ENCODE measurements around the gene TIMP3. TPM values are rescaled to one million over a fixed set of nuclear protein-coding genes. Genes with fewer than 3 reads are reported as not detected.

The TIMP3 gene
- total RNA-seq, 1 experiment from 2014 or later: 3.3 TPM

DNA sequence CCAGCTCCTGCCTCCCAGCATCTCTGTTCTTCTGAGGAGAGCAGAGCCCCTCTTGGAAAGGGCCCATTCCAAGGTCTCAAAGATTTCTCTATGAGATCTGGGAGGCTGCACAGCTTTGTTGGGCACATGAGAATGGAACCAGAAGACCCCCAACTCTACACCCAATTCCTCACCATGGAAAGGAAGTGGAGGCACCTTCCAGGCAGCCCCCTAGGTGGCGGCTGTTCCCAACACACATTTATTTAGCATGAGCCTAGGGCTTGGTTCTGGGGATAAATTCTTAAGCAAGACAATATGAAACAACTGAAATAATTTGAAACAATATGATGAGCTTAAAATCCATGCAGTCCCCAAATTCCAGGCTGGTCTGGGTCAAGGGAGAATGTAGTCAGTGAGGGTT is 100.4 kb downstream of the TIMP3 start:
- CTCF ChIA-PET: interaction anchor here (0.9 to 2.3 kb wide), 8 partner anchors 16 to 308 kb away, joined by 3 to 14 read pairs (median 4); no protein-coding TSS in a partner anchor
- H3K4me1 Mint-ChIP-seq: no peaks in the 10 kb centered on the region
- TF ChIP-seq FOXP4 (CRISPR knock-in tag; IDR thresholded peaks at IDR 0.05): no peak
- no peak for TF ChIP-seq ARID4B (CRISPR knock-in tag; IDR thresholded peaks at IDR 0.05; ENCODE audit: borderline replicate concordance)
- TF ChIP-seq, protein P1, sequence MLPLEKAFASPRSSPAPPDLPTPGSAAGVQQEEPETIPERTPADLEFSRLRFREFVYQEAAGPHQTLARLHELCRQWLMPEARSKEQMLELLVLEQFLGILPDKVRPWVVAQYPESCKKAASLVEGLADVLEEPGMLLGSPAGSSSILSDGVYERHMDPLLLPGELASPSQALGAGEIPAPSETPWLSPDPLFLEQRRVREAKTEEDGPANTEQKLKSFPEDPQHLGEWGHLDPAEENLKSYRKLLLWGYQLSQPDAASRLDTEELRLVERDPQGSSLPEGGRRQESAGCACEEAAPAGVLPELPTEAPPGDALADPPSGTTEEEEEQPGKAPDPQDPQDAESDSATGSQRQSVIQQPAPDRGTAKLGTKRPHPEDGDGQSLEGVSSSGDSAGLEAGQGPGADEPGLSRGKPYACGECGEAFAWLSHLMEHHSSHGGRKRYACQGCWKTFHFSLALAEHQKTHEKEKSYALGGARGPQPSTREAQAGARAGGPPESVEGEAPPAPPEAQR (CRISPR knock-in tag; IDR thresholded peaks at IDR 0.05): no peak
- TF ChIP-seq, protein P2, sequence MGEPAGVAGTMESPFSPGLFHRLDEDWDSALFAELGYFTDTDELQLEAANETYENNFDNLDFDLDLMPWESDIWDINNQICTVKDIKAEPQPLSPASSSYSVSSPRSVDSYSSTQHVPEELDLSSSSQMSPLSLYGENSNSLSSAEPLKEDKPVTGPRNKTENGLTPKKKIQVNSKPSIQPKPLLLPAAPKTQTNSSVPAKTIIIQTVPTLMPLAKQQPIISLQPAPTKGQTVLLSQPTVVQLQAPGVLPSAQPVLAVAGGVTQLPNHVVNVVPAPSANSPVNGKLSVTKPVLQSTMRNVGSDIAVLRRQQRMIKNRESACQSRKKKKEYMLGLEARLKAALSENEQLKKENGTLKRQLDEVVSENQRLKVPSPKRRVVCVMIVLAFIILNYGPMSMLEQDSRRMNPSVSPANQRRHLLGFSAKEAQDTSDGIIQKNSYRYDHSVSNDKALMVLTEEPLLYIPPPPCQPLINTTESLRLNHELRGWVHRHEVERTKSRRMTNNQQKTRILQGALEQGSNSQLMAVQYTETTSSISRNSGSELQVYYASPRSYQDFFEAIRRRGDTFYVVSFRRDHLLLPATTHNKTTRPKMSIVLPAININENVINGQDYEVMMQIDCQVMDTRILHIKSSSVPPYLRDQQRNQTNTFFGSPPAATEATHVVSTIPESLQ (CRISPR knock-in tag; IDR thresholded peaks at IDR 0.05): no peak
- no peak for TF ChIP-seq NR1H2 (CRISPR knock-in tag; IDR thresholded peaks at IDR 0.05)
- TF ChIP-seq, protein P3, sequence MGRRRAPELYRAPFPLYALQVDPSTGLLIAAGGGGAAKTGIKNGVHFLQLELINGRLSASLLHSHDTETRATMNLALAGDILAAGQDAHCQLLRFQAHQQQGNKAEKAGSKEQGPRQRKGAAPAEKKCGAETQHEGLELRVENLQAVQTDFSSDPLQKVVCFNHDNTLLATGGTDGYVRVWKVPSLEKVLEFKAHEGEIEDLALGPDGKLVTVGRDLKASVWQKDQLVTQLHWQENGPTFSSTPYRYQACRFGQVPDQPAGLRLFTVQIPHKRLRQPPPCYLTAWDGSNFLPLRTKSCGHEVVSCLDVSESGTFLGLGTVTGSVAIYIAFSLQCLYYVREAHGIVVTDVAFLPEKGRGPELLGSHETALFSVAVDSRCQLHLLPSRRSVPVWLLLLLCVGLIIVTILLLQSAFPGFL (CRISPR knock-in tag; IDR thresholded peaks at IDR 0.05; ENCODE audit: borderline replicate concordance): no peak
- no peak for TF ChIP-seq ZNF423 (CRISPR knock-in tag; IDR thresholded peaks at IDR 0.05)
- TF ChIP-seq ESRRA (CRISPR knock-in tag; IDR thresholded peaks at IDR 0.05; ENCODE audit: borderline replicate concordance): no peak
- no peak for TF ChIP-seq EMX1 (CRISPR knock-in tag; IDR thresholded peaks at IDR 0.05)
- TF ChIP-seq JAZF1 (CRISPR knock-in tag; IDR thresholded peaks at IDR 0.05): no peak
- no peak for TF ChIP-seq ETV6 (CRISPR knock-in tag; IDR thresholded peaks at IDR 0.05)
- TF ChIP-seq IRF1 (CRISPR knock-in tag; IDR thresholded peaks at IDR 0.05): no peak
- POLR2A ChIA-PET: no interaction called here
- 0 out of 2 replicates have a peak, but pooled peaks cover 2% of the 10 kb centered on the region for H3K27me3 Mint-ChIP-seq (ENCODE audit: low read depth)
- DNase-seq (ENCODE audit: low spot score) (no peak), ATAC-seq (0 out of 2 replicates have a peak, but pooled peaks have one; percentile 24)
- H3K9me3 Mint-ChIP-seq: 0 out of 2 replicates have a peak, but pooled peaks cover 5% of the 10 kb centered on the region
- H3K27ac Mint-ChIP-seq: no peak overlapping the region
- no peak overlapping the region for H3K4me3 Mint-ChIP-seq
- H3K36me3 Mint-ChIP-seq: no peaks in the 10 kb centered on the region

DNA sequence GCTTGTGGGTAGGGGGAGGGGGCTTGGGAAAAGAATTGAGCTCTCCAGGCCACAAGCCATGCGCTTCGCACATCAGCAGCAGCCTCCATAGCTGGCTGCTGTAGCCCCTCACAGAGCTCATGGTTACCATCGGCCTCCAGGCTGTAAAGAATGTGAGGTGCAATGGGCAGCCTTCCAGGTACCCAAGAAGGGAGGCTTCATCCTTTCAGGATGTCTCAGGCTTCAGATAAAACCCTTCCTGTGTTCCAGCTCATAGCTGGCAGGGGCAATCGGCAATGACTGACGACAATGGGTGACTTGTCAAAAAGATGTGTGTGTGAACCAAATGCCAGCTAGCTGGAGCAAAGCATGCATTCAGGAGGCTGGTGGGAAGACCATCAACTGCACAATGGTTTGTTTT is 102.0 kb downstream of the TIMP3 start:
- no peak overlapping the region for H3K27ac Mint-ChIP-seq
- ATAC-seq (no peak), DNase-seq (ENCODE audit: low spot score) (no peak)
- ChIA-PET CTCF (no interaction called here), POLR2A (no interaction called here)
- H3K9me3 Mint-ChIP-seq: 0 out of 2 replicates have a peak, but pooled peaks cover 5% of the 10 kb centered on the region
- no peaks in the 10 kb centered on the region for H3K36me3 Mint-ChIP-seq
- H3K27me3 Mint-ChIP-seq (ENCODE audit: low read depth): 0 out of 2 replicates have a peak, but pooled peaks cover 2% of the 10 kb centered on the region
- H3K4me3 Mint-ChIP-seq: no peak overlapping the region
- no peaks in the 10 kb centered on the region for H3K4me1 Mint-ChIP-seq
- no peak for TF ChIP-seq FOXP1 (CRISPR knock-in tag; IDR thresholded peaks at IDR 0.05; ENCODE audit: borderline replicate concordance)
- TF ChIP-seq CREB1 (CRISPR knock-in tag; IDR thresholded peaks at IDR 0.05): no peak
- TF ChIP-seq STAT6 (CRISPR knock-in tag; conservative IDR thresholded peaks at IDR 0.05; ENCODE audit: low read depth): no peak
- TF ChIP-seq, protein P4, sequence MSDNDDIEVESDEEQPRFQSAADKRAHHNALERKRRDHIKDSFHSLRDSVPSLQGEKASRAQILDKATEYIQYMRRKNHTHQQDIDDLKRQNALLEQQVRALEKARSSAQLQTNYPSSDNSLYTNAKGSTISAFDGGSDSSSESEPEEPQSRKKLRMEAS (CRISPR knock-in tag; IDR thresholded peaks at IDR 0.05): no peak
